BLaER1 treated with 17β-estradiol and CSF1 and Interleukin-3, amounts not matched to agents 10 nM and 100 nM (cell line): ENCODE data around the gene COL9A3.

Experiments
- H3K27ac ChIP-seq, 11 experiments: shearing (Covaris generic); formaldehyde crosslinking; 2 replicates each; pipeline ENCODE4 v1.8.1; 2022
- H3K27me3 ChIP-seq, 11 experiments: shearing (Covaris generic); formaldehyde crosslinking; 2 replicates each; pipeline ENCODE4 v1.8.1; 2022
- H3K36me3 ChIP-seq, 11 experiments: shearing (Covaris generic); formaldehyde crosslinking; 2 replicates each; pipeline ENCODE4 v1.8.1; 2022
- H3K4me1 ChIP-seq, 10 experiments: shearing (Covaris generic); formaldehyde crosslinking; 2 replicates each; pipeline ENCODE4 v1.8.1; 2022
- H3K4me2 ChIP-seq, 11 experiments: shearing (Covaris generic); formaldehyde crosslinking; 2 replicates each; pipeline ENCODE4 v1.8.1; 2022
- H3K4me3 ChIP-seq, 10 experiments: shearing (Covaris generic); formaldehyde crosslinking; 2 replicates each; pipeline ENCODE4 v1.8.1; 2022
- H3K9ac ChIP-seq, 11 experiments: shearing (Covaris generic); formaldehyde crosslinking; 2 replicates each; pipeline ENCODE4 v1.8.1; 2022
- H3K9me3 ChIP-seq, 11 experiments: shearing (Covaris generic); formaldehyde crosslinking; replicated peaks in 1 of 11; 2 replicates each; pipeline ENCODE4 v1.8.1; 2022
- H4K20me1 ChIP-seq, 11 experiments: shearing (Covaris generic); formaldehyde crosslinking; 2 replicates each; pipeline ENCODE4 v1.8.1; 2022
- Cebpa-rat ChIP-seq, 11 experiments: shearing (Covaris generic); IDR thresholded peaks; 2 replicates each; pipeline ENCODE4 v1.8.1; 2022

COL9A3 gene

GRCh38 chr20:62808211-62808865 lies 8.5 kb upstream of the COL9A3 start:
- Histone ChIP-seq H3K36me3 (peaks cover 59 to 74% (median 70%) of the 10 kb centered on the region in 11 experiments), H3K9ac (peak overlapping the region in 6 of 11 experiments; percentile 13 to 97 (median 91); a peak in 3 of 22 replicates), H3K9me3 (no peaks in the 10 kb centered on the region), H3K4me3 (peak overlapping the region in 1 of 10 experiments; percentile 12; a peak in 1 of 20 replicates), H3K27me3 (no peaks in the 10 kb centered on the region; a peak in 1 of 22 replicates), H3K4me2 (peak overlapping the region; percentile 94 to 100 (median 99); a peak in 21 of 22 replicates), H3K27ac (no peak overlapping the region), H4K20me1 (peaks cover 73 to 83% (median 80%) of the 10 kb centered on the region in 11 experiments), H3K4me1 (peaks cover 70 to 79% (median 75%) of the 10 kb centered on the region in 10 experiments)
- no peak for TF ChIP-seq Cebpa-rat (IDR thresholded peaks at IDR 0.05)

- Histone ChIP-seq H3K27me3 (peaks cover 8 to 14% (median 11%) of the 10 kb centered on the region in 11 experiments; a peak in 21 of 22 replicates), H3K27ac (no peak overlapping the region), H3K4me3 (no peak overlapping the region), H3K4me1 (peaks cover 70 to 83% (median 77%) of the 10 kb centered on the region in 10 experiments), H3K9me3 (no peaks in the 10 kb centered on the region), H4K20me1 (peaks cover 88 to 97% (median 94%) of the 10 kb centered on the region in 11 experiments), H3K4me2 (peak overlapping the region; percentile 13 to 96 (median 51); a peak in 19 of 22 replicates), H3K9ac (peak overlapping the region in 10 of 11 experiments; percentile 2 to 64 (median 36); a peak in 13 of 22 replicates), H3K36me3 (peaks cover 68 to 85% (median 79%) of the 10 kb centered on the region in 11 experiments)
- TF ChIP-seq Cebpa-rat (IDR thresholded peaks at IDR 0.05): no peak
These were observed 7.1 kb upstream of the COL9A3 start for GRCh38 chr20:62809530-62810428.

DNA sequence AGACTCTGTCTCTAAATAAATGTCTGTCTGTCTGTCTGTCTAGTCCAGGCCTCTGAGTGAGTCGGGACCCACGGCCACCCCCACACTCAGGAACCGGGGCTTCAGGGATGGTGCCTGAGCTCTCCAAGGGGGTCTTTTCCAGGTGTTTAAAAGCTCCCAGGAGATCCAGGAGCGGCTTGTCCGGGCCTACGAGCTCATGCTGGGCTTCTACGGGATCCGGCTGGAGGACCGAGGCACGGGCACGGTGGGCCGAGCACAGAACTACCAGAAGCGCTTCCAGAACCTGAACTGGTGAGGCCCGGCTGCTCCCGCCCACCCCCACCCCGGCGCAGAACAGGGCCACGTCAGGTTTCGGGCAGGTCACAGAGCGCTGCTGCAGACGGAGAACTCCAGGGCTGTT lies 5.5 kb upstream of the COL9A3 start:
- Histone ChIP-seq H3K36me3 (peaks cover 68 to 83% (median 78%) of the 10 kb centered on the region in 11 experiments), H4K20me1 (peaks cover 91 to 100% (median 99%) of the 10 kb centered on the region in 11 experiments), H3K4me1 (peaks cover 79 to 94% (median 84%) of the 10 kb centered on the region in 10 experiments), H3K4me2 (peak overlapping the region in 2 of 11 experiments; percentile 17 to 61; a peak in 2 of 22 replicates), H3K9me3 (no peaks in the 10 kb centered on the region), H3K4me3 (no peak overlapping the region), H3K27ac (no peak overlapping the region), H3K27me3 (peaks cover 23 to 29% (median 27%) of the 10 kb centered on the region in 11 experiments), H3K9ac (no peak overlapping the region)
- TF ChIP-seq Cebpa-rat (IDR thresholded peaks at IDR 0.05): no peak

DNA sequence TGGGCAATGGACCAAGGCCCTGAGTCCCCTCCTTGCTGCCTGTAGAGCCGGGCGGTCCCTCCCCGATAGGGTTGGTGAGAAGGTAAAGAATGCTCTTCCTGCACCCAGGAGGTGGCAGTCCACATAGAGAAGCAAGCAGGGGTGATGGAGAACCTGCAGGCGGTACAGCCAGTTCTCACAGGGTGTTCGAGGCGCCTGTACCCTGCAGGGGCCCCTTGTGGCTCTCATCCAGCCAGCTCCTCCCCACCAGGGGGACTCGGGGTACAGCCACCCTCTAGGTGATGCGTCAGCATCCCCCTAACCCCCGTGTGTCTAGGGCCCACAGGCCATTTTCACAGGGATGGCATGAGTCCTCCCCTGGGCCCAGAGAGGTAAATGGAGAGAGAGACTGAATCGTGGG lies 5.1 kb upstream of the COL9A3 start:
- no peak overlapping the region for H3K9ac ChIP-seq
- H3K27me3 ChIP-seq: peaks cover 27 to 33% (median 31%) of the 10 kb centered on the region in 11 experiments
- no peak for TF ChIP-seq Cebpa-rat (IDR thresholded peaks at IDR 0.05)
- H4K20me1 ChIP-seq: peaks cover 87 to 99% (median 97%) of the 10 kb centered on the region in 11 experiments
- H3K4me3 ChIP-seq: no peak overlapping the region
- peak overlapping the region in 3 of 11 experiments; percentile 39 to 63 (median 42); a peak in 1 of 22 replicates for H3K4me2 ChIP-seq
- H3K27ac ChIP-seq: no peak overlapping the region
- peaks cover 78 to 93% (median 83%) of the 10 kb centered on the region in 10 experiments for H3K4me1 ChIP-seq
- H3K9me3 ChIP-seq: no peaks in the 10 kb centered on the region
- peaks cover 68 to 79% (median 74%) of the 10 kb centered on the region in 11 experiments for H3K36me3 ChIP-seq

DNA sequence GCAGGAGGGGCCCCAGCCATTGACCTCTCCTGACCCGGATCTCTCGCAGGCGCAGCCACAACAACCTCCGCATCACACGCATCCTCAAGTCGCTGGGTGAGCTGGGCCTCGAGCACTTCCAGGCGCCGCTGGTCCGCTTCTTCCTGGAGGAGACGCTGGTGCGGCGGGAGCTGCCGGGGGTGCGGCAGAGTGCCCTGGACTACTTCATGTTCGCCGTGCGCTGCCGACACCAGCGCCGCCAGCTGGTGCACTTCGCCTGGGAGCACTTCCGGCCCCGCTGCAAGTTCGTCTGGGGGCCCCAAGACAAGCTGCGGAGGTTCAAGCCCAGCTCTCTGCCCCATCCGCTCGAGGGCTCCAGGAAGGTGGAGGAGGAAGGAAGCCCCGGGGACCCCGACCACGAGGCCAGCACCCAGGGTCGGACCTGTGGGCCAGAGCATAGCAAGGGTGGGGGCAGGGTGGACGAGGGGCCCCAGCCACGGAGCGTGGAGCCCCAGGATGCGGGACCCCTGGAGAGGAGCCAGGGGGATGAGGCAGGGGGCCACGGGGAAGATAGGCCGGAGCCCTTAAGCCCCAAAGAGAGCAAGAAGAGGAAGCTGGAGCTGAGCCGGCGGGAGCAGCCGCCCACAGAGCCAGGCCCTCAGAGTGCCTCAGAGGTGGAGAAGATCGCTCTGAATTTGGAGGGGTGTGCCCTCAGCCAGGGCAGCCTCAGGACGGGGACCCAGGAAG lies 4.5 kb upstream of the COL9A3 start:
- no peak for TF ChIP-seq Cebpa-rat (IDR thresholded peaks at IDR 0.05)
- no peak overlapping the region for H3K4me3 ChIP-seq
- no peaks in the 10 kb centered on the region for H3K9me3 ChIP-seq
- peak overlapping the region in 4 of 11 experiments; percentile 15 to 29 (median 20); a peak in 3 of 22 replicates for H3K9ac ChIP-seq
- peaks cover 33 to 40% (median 37%) of the 10 kb centered on the region in 11 experiments for H3K27me3 ChIP-seq
- H4K20me1 ChIP-seq: peaks cover 82 to 98% (median 92%) of the 10 kb centered on the region in 11 experiments
- peak overlapping the region in 6 of 11 experiments; percentile 7 to 63 (median 43); a peak in 12 of 22 replicates for H3K4me2 ChIP-seq
- no peak overlapping the region for H3K27ac ChIP-seq
- peaks cover 76 to 92% (median 81%) of the 10 kb centered on the region in 10 experiments for H3K4me1 ChIP-seq
- peaks cover 63 to 73% (median 68%) of the 10 kb centered on the region in 11 experiments for H3K36me3 ChIP-seq

DNA sequence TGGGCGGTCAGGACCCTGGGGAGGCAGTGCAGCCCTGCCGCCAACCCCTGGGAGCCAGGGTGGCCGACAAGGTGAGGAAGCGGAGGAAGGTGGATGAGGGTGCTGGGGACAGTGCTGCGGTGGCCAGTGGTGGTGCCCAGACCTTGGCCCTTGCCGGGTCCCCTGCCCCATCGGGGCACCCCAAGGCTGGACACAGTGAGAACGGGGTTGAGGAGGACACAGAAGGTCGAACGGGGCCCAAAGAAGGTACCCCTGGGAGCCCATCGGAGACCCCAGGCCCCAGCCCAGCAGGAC lies 4.0 kb upstream of the COL9A3 start:
- H3K36me3 ChIP-seq: peaks cover 58 to 68% (median 63%) of the 10 kb centered on the region in 11 experiments
- H3K4me3 ChIP-seq: no peak overlapping the region
- H3K4me1 ChIP-seq: peaks cover 71 to 92% (median 80%) of the 10 kb centered on the region in 10 experiments
- H3K27me3 ChIP-seq: peaks cover 38 to 45% (median 42%) of the 10 kb centered on the region in 11 experiments
- peak overlapping the region in 6 of 11 experiments; percentile 7 to 63 (median 43); a peak in 10 of 22 replicates for H3K4me2 ChIP-seq
- H3K9ac ChIP-seq: peak overlapping the region in 3 of 11 experiments; percentile 17 to 29 (median 24); a peak in 2 of 22 replicates
- H3K27ac ChIP-seq: no peak overlapping the region
- H4K20me1 ChIP-seq: peaks cover 77 to 98% (median 91%) of the 10 kb centered on the region in 11 experiments
- no peak for TF ChIP-seq Cebpa-rat (IDR thresholded peaks at IDR 0.05)
- no peaks in the 10 kb centered on the region for H3K9me3 ChIP-seq

GRCh38 chr20:62813588-62813987 lies 3.3 kb upstream of the COL9A3 start:
- peaks cover 70 to 98% (median 90%) of the 10 kb centered on the region in 11 experiments for H4K20me1 ChIP-seq
- peak overlapping the region in 7 of 11 experiments; percentile 1 to 99 (median 95); a peak in 7 of 22 replicates for H3K4me2 ChIP-seq
- peaks cover 52 to 60% (median 56%) of the 10 kb centered on the region in 11 experiments for H3K36me3 ChIP-seq
- H3K9ac ChIP-seq: no peak overlapping the region; a peak in 1 of 22 replicates
- H3K9me3 ChIP-seq: no peaks in the 10 kb centered on the region
- TF ChIP-seq Cebpa-rat (IDR thresholded peaks at IDR 0.05): no peak
- peaks cover 70 to 92% (median 79%) of the 10 kb centered on the region in 10 experiments for H3K4me1 ChIP-seq
- no peak overlapping the region for H3K4me3 ChIP-seq
- H3K27ac ChIP-seq: no peak overlapping the region
- H3K27me3 ChIP-seq: peaks cover 45 to 52% (median 49%) of the 10 kb centered on the region in 11 experiments
